ENCODE results near the gene NCOA6. TPM values are rescaled to one million over a fixed set of nuclear protein-coding genes. Genes with fewer than 3 reads are reported as not detected.
A peak's percentile ranks its signal among the peaks of the same experiment; 100 is the strongest.

NCOA6 gene
- total RNA-seq, 1 donor: 8.6 TPM

DNA sequence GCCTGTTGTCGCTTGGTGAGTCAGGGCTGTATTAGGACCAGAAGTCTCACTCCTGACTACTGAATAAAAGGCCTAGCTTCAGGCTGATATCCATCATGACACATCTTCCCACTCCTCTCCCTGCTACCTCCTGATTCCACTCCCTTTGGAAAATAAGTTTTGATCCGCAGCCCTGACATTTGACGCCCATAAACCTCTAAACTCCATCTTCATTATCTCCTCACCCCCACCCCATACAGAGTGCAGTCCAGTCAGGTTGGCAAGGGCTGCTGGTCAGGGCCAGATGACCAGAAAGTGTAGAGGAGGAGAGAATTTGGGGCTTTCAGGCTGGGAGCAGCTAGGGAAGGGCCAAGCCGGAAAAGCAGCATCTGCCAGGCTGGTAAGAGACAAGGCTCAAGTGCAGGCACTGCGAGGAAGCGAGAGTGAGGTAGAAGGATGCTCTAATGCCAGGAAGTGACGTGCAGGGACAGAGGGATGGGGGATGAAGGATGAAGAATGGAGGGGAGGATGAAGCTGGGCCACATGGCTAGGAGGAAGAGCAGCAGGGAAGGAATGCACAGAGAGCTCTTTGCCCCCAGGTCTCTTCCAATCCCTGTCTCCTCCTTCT is 46.0 kb upstream of the NCOA6 start:
- TF ChIP-seq, protein P1, sequence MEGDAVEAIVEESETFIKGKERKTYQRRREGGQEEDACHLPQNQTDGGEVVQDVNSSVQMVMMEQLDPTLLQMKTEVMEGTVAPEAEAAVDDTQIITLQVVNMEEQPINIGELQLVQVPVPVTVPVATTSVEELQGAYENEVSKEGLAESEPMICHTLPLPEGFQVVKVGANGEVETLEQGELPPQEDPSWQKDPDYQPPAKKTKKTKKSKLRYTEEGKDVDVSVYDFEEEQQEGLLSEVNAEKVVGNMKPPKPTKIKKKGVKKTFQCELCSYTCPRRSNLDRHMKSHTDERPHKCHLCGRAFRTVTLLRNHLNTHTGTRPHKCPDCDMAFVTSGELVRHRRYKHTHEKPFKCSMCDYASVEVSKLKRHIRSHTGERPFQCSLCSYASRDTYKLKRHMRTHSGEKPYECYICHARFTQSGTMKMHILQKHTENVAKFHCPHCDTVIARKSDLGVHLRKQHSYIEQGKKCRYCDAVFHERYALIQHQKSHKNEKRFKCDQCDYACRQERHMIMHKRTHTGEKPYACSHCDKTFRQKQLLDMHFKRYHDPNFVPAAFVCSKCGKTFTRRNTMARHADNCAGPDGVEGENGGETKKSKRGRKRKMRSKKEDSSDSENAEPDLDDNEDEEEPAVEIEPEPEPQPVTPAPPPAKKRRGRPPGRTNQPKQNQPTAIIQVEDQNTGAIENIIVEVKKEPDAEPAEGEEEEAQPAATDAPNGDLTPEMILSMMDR (IDR thresholded peaks at IDR 0.05; ENCODE audit: insufficient read depth, low read depth, low read length): no peak
- no peak for DNase-seq (ENCODE audit: low read depth)
- H3K4me3 ChIP-seq (ENCODE audit: low read depth, low read length): peak overlapping the region; percentile 76

DNA sequence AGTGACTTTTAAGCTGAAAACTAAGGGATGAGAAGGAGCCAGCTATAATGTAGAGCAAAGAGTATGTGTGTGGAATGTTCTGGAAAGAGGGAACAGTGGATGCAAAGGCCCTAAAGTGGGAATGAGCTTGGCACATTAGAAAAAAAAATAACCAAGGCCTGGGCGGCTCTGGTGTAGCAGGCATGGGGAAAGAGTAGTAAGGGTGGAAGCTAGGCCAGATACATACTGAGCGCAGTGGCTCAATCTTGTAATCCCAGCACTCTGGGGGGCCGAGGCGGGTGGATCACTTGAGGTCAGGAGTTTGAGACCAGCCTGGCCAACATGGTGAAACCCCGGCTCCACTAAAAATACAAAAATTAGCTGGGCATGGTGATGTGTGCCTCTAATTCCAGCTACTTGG is 38.8 kb upstream of the NCOA6 start:
- TF ChIP-seq, protein P1 (IDR thresholded peaks at IDR 0.05; ENCODE audit: insufficient read depth, low read depth, low read length): no peak
- DNase-seq (ENCODE audit: low read depth): no peak
- no peak overlapping the region for H3K4me3 ChIP-seq (ENCODE audit: low read depth, low read length)

DNA sequence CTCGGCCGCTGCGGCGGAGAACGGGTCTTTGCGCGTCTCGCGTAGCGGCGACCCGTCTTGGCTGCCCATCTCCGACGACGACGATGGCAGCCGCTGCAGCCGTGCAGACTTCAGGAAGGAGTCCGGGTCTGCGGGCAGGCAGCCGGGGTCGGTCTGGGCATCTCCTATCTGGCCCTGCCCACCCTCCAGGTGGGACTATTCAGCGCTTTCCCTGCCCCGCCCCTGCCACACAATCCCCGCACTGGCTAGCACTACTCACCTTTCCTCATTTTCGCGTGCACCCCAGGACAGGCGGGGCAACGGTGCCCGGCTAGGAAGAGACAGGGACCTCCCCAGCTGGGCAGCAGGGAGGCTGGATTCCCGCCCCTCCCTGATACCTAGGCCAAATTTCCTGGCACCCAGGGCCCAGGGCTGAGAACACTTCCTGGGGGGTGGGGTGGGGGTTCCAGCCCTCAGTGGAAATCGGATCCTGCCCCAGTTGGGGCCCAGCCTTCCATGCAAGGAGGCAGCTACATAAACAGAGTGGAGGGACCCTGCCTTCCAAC is 38.0 kb upstream of the NCOA6 start:
- no peak for DNase-seq (ENCODE audit: low read depth)
- no peak overlapping the region for H3K4me3 ChIP-seq (ENCODE audit: low read depth, low read length)
- TF ChIP-seq, protein P1 (IDR thresholded peaks at IDR 0.05; ENCODE audit: insufficient read depth, low read depth, low read length): no peak

DNA sequence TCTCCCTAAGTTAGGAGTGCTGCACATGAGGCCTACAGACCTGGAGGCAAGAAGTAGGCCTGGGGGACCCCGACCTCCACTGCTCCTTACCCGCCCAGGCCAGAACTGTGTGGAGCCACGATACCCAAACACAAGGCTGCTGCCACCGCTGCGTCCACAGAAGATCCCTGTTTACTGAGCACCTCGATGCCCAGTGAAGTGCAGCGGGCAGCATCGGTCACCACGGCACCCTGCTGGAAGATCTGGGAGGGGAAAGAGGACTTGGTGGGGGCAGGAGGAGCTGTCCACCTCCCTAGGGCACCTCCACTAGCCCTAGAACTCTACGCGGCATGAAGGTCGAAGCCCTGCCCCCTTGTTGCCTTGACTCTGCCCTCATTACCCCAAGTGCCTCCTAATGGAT is 37.3 kb upstream of the NCOA6 start:
- DNase-seq (ENCODE audit: low read depth): no peak
- H3K4me3 ChIP-seq (ENCODE audit: low read depth, low read length): no peak overlapping the region
- TF ChIP-seq, protein P1 (IDR thresholded peaks at IDR 0.05; ENCODE audit: insufficient read depth, low read depth, low read length): no peak

DNA sequence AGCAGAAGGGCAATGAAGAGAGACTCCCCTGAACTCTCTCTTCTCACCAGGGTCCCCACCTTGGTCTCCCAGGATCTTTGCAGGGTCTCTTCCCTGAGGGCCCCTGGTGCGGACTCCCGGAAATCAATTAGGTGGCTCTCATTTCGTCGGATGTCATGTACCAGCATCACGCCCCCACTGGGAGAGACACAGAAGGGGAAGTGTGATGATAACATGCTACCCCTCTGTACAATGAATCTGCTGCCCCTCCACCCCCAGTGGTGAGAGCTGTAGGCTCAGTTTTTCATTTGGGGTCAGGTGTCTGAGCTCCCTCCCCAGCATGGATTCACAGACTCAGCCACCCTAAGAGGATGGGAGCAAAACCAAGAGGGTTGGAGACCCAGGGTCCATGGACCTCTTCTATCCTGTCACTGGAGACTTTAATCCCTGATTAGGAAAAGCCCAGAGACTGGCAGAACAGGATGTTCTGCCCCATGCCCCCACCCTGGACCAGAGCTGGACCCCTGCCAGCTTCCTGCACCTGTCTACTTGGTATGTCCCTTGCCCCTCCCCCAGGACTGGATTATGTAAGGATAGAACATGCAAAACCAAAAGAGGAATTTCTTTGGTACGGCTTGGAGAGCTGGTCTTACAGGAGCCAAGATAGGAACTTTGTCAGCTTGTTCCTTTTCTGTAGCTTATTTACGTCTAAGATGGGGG is 36.1 kb upstream of the NCOA6 start:
- no peak overlapping the region for H3K4me3 ChIP-seq (ENCODE audit: low read depth, low read length)
- DNase-seq (ENCODE audit: low read depth): no peak
- TF ChIP-seq, protein P1 (IDR thresholded peaks at IDR 0.05; ENCODE audit: insufficient read depth, low read depth, low read length): no peak

DNA sequence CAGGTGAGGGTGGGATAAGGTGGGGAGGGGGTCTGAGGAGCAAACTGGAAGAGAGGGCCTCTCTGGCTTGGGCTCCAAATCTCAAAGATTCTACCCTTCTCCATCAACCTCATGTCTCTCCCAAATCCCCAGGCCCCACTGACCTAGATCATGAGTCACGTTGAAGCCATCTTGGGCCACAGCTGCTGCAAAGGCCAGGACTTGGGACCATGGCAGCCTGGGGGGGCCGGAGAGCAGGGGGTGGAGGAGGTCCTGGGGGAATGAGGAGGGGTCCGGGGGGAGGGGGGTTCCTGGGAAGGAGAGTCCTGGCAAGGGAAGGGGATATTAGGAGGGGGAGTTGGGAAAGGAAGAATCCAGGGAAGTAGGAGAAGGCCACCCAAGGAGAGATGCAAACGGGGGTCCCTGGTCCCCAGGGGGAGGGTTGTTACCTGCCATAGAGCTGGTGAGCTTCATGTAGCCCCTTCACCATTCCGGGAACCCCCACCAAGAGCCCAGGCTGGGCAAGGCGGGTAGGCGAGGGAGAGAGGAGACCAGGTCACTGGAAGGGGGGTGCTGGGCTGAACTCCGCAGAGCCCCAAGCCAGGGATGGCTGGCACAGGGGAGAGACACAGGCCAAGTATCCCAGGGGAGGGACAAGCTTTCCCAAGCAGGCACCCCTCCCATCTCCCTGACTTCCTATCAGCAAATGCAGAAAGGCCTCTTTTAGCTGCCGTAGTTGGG is 34.5 kb upstream of the NCOA6 start:
- H3K4me3 ChIP-seq (ENCODE audit: low read depth, low read length): no peak overlapping the region
- TF ChIP-seq, protein P1 (IDR thresholded peaks at IDR 0.05; ENCODE audit: insufficient read depth, low read depth, low read length): no peak
- no peak for DNase-seq (ENCODE audit: low read depth)

All from fibroblast of villous mesenchyme (primary cell).